MM.1S (cell line): ENCODE results near the gene ZNF44.

Experiments used
- DNase-seq: peaks from one replicate; pipeline ENCODE4 v3.0.0-alpha.2; 2015
- H2AFZ ChIP-seq: fragments of 300-600 bp; sonication (generic); 2 replicates; pipeline ENCODE4 v1.6.0; 2016; ENCODE audit warnings: antibody characterized with exemption, low read length
- H3F3A ChIP-seq: fragments of 300-600 bp; sonication (generic); 2 replicates; pipeline ENCODE4 v1.6.1; 2016; ENCODE audit warnings: mild to moderate bottlenecking, antibody characterized with exemption, low read length, moderate library complexity, mixed read lengths; ENCODE audit not compliant: insufficient read depth
- H3K27ac ChIP-seq: fragments of 300-600 bp; sonication (generic); 2 replicates; pipeline ENCODE4 v1.5.1; 2016; ENCODE audit warnings: mild to moderate bottlenecking, low read length
- H3K27me3 ChIP-seq: fragments of 300-600 bp; sonication (generic); replicated peaks from 2 replicates; pipeline ENCODE4 v1.6.0; 2016; ENCODE audit warnings: low read length; ENCODE audit not compliant: insufficient read depth
- H3K36me3 ChIP-seq: fragments of 300-600 bp; sonication (generic); replicated peaks from 2 replicates; pipeline ENCODE4 v1.6.1; 2016; ENCODE audit warnings: mild to moderate bottlenecking, low read length, mixed read lengths; ENCODE audit not compliant: insufficient read depth
- H3K4me1 ChIP-seq: fragments of 300-600 bp; sonication (generic); 2 replicates; pipeline ENCODE4 v1.6.1; 2016; ENCODE audit warnings: low read length, mixed read lengths
- H3K4me2 ChIP-seq: fragments of 300-600 bp; sonication (generic); 2 replicates; pipeline ENCODE4 v1.6.0; 2016; ENCODE audit warnings: low read depth, low read length
- H3K4me3 ChIP-seq: fragments of 300-600 bp; sonication (generic); 2 replicates; pipeline ENCODE4 v1.5.1; 2016; ENCODE audit warnings: low read length, mixed read lengths
- H3K79me2 ChIP-seq: fragments of 300-600 bp; sonication (generic); 2 replicates; pipeline ENCODE4 v1.6.1; 2016; ENCODE audit warnings: mixed run types, low read length, mixed read lengths
- H3K9ac ChIP-seq: fragments of 300-600 bp; sonication (generic); 2 replicates; pipeline ENCODE4 v1.6.1; 2016; ENCODE audit warnings: low read length, mixed read lengths
- H3K9me2 ChIP-seq: fragments of 300-600 bp; sonication (generic); replicated peaks from 2 replicates; pipeline ENCODE4 v1.6.1; 2016; ENCODE audit warnings: mild to moderate bottlenecking, low read length, mixed read lengths; ENCODE audit not compliant: insufficient read depth
- H3K9me3 ChIP-seq: fragments of 300-600 bp; sonication (generic); replicated peaks from 2 replicates; pipeline ENCODE4 v1.6.1; 2016; ENCODE audit warnings: mild to moderate bottlenecking, low read length, mixed read lengths; ENCODE audit not compliant: insufficient read depth
- H4K20me1 ChIP-seq: fragments of 300-600 bp; sonication (generic); 2 replicates; pipeline ENCODE4 v1.6.1; 2016; ENCODE audit warnings: mild to moderate bottlenecking, low read length, moderate library complexity, mixed read lengths; ENCODE audit not compliant: insufficient read depth
- EZH2 ChIP-seq: fragments of 300-600 bp; sonication (generic); optimal IDR thresholded peaks from 2 replicates; pipeline ENCODE3; 2017; ENCODE audit warnings: low read depth, mild to moderate bottlenecking, antibody characterized with exemption, low read length, mixed read lengths
- EZH2phosphoT487 ChIP-seq: fragments of 300-600 bp; sonication (generic); IDR thresholded peaks from 2 replicates; pipeline ENCODE4 v1.6.1; 2018; ENCODE audit warnings: antibody characterized with exemption, low read length
- TF ChIP-seq, protein P1 (sequence below): fragments of 300-600 bp; sonication (generic); IDR thresholded peaks from 2 replicates; pipeline ENCODE4 v1.5.1; 2016; ENCODE audit warnings: antibody characterized with exemption, low read length, mixed read lengths

Gene ZNF44

DNA sequence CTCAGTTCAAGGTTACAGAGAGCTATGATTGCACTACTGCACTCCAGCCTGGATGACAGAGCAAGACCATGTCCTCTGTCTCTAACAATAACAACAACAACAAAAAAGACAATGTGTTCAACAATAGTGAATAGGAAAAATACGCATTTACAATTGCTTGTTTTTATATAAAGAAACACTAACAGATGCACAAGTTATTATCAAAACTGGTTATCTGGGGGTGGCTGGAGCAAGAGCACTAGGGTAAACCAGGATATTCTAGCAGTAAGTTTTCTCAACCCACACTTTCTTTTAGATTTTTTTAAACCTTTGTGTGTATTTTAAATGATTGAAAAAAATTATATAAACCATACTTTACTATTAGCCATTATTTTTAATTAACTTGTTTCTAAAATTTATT is 33.1 kb downstream of the ZNF44 start:
- Histone ChIP-seq H3K9me3 (no peaks in the 10 kb centered on the region), H3K4me3 (no peak overlapping the region), H3K36me3 (no peaks in the 10 kb centered on the region), H3K79me2 (no peaks in the 10 kb centered on the region), H3K27ac (no peak overlapping the region), H2AFZ (no peak overlapping the region), H3K4me2 (no peak overlapping the region), H4K20me1 (no peaks in the 10 kb centered on the region), H3K9ac (no peak overlapping the region), H3K27me3 (no peaks in the 10 kb centered on the region), H3F3A (no peaks in the 10 kb centered on the region), H3K4me1 (no peaks in the 10 kb centered on the region), H3K9me2 (no peaks in the 10 kb centered on the region)
- no peak for TF ChIP-seq EZH2
- TF ChIP-seq, protein P1, sequence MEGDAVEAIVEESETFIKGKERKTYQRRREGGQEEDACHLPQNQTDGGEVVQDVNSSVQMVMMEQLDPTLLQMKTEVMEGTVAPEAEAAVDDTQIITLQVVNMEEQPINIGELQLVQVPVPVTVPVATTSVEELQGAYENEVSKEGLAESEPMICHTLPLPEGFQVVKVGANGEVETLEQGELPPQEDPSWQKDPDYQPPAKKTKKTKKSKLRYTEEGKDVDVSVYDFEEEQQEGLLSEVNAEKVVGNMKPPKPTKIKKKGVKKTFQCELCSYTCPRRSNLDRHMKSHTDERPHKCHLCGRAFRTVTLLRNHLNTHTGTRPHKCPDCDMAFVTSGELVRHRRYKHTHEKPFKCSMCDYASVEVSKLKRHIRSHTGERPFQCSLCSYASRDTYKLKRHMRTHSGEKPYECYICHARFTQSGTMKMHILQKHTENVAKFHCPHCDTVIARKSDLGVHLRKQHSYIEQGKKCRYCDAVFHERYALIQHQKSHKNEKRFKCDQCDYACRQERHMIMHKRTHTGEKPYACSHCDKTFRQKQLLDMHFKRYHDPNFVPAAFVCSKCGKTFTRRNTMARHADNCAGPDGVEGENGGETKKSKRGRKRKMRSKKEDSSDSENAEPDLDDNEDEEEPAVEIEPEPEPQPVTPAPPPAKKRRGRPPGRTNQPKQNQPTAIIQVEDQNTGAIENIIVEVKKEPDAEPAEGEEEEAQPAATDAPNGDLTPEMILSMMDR, result no peak
- TF ChIP-seq EZH2phosphoT487, result no peak
- DNase-seq, result no peak

DNA sequence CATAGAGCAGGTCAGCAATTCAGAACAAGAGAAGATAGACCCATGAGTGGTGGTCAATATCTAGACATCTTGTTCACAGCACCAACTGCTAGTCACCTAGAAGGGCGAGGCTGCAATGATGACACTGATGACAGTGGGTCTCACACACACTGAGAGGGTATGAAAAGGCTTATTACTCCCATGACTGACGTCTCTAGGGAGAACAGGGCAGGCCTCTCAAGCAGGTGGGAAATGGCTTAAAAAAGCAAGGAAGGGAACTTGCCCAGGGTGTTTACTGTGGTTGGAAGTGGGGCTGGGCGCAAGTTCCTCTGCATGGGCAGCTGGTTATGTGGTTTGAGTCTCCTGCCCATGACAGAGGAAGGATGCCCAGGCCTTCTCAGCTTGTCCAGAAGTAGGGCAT is 33.8 kb downstream of the ZNF44 start:
- no peak for DNase-seq
- Histone ChIP-seq H3K27ac (no peak overlapping the region), H3K9me3 (no peaks in the 10 kb centered on the region), H4K20me1 (no peaks in the 10 kb centered on the region), H3K9ac (no peak overlapping the region), H3K4me1 (no peaks in the 10 kb centered on the region), H3K4me2 (no peak overlapping the region), H3K9me2 (no peaks in the 10 kb centered on the region), H2AFZ (no peak overlapping the region), H3K4me3 (no peak overlapping the region), H3K36me3 (no peaks in the 10 kb centered on the region), H3F3A (no peaks in the 10 kb centered on the region), H3K27me3 (no peaks in the 10 kb centered on the region), H3K79me2 (no peaks in the 10 kb centered on the region)
- TF ChIP-seq, protein P1, result no peak
- TF ChIP-seq EZH2phosphoT487 (no peak), EZH2 (no peak)

DNA sequence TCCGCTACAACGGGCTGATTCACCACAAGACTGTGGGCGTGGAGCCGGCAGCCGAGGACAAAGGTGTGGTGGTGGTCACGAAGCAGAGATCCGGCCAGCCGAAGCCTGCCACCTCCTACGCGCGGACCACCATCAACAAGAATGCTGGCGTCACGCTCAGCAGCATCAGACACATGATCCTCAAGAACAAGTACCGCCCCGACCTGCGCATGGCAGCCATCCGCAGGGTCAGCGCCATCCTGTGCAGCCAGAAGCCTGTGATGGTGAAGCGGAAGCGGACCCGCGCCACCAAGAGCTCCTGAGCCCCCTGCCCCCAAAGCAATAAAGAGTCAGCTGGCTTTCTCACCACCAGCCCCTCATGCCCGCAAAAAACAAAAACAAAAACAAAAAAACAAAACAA is 34.4 kb downstream of the ZNF44 start:
- Histone ChIP-seq H3K27me3 (no peaks in the 10 kb centered on the region), H3F3A (no peaks in the 10 kb centered on the region), H3K4me1 (no peaks in the 10 kb centered on the region), H3K9me2 (no peaks in the 10 kb centered on the region), H3K27ac (no peak overlapping the region), H3K79me2 (no peaks in the 10 kb centered on the region), H3K9ac (no peak overlapping the region), H3K4me3 (no peak overlapping the region), H2AFZ (no peak overlapping the region), H3K9me3 (no peaks in the 10 kb centered on the region), H3K4me2 (no peak overlapping the region), H4K20me1 (no peaks in the 10 kb centered on the region), H3K36me3 (no peaks in the 10 kb centered on the region)
- DNase-seq, result no peak
- TF ChIP-seq EZH2phosphoT487 (no peak), EZH2 (no peak)
- TF ChIP-seq, protein P1, result no peak
